Parathyroid adenoma (tissue), 2 donors: ENCODE measurements around the gene TNS3.
"Not testable (repeated sequence)": the region's sequence is repeated elsewhere in the genome, so short reads cannot be mapped to it uniquely, and the experiment has no call there.

Experiments used
- H2AFZ ChIP-seq: fragments of 300-600 bp; sonication (generic); one replicate; pipeline ENCODE4 v1.7.0; 2017; ENCODE audit warnings: antibody characterized with exemption, mild to moderate bottlenecking
- H3K27ac ChIP-seq: fragments of 300-600 bp; sonication (generic); one replicate; pipeline ENCODE4 v1.7.0; 2017
- H3K27me3 ChIP-seq: fragments of 300-600 bp; sonication (generic); one replicate; pipeline ENCODE4 v1.7.0; 2017; ENCODE audit warnings: low read length; ENCODE audit not compliant: control insufficient read depth, insufficient read depth
- H3K36me3 ChIP-seq: fragments of 300-600 bp; sonication (generic); one replicate; pipeline ENCODE4 v1.7.0; 2017; ENCODE audit warnings: low read length; ENCODE audit not compliant: control insufficient read depth, insufficient read depth
- H3K4me1 ChIP-seq: fragments of 300-600 bp; sonication (generic); one replicate; pipeline ENCODE4 v1.7.0; 2017; ENCODE audit warnings: control low read depth
- H3K4me2 ChIP-seq: fragments of 300-600 bp; sonication (generic); one replicate; pipeline ENCODE4 v1.7.0; 2017; ENCODE audit warnings: low read length
- H3K4me3 ChIP-seq: fragments of 300-600 bp; sonication (generic); one replicate; pipeline ENCODE4 v1.7.0; 2017; ENCODE audit warnings: low read depth, low read length
- H3K79me2 ChIP-seq: fragments of 300-600 bp; sonication (generic); one replicate; pipeline ENCODE4 v1.7.0; 2017; ENCODE audit warnings: control low read depth
- H3K9ac ChIP-seq: fragments of 300-600 bp; sonication (generic); one replicate; pipeline ENCODE4 v1.7.0; 2017; ENCODE audit warnings: mild to moderate bottlenecking
- H3K9me3 ChIP-seq: fragments of 300-600 bp; sonication (generic); one replicate; pipeline ENCODE4 v1.7.0; 2017; ENCODE audit warnings: low read length; ENCODE audit not compliant: control insufficient read depth
- CTCF ChIP-seq: fragments of 300-600 bp; sonication (generic); IDR thresholded peaks from one replicate; pipeline ENCODE4 v1.7.0; 2017; ENCODE audit warnings: antibody characterized with exemption, mild to moderate bottlenecking
- donor health status: primary hyperparathyroidism.

The TNS3 gene

GRCh38 chr7:47591089-47591654 is 9.3 kb upstream of the TNS3 start:
- H3K27ac ChIP-seq: no peak overlapping the region
- TF ChIP-seq CTCF: no peak

GRCh38 chr7:47590215-47590614 is 8.3 kb upstream of the TNS3 start:
- not testable (repeated sequence) for H3K36me3 ChIP-seq, H3K27me3 ChIP-seq, H3K4me1 ChIP-seq, H3K79me2 ChIP-seq, H3K9me3 ChIP-seq, H3K9ac ChIP-seq, H3K27ac ChIP-seq, H3K4me2 ChIP-seq, H2AFZ ChIP-seq, H3K4me3 ChIP-seq

More at GRCh38 chr7:47591089-47591654, 9.3 kb upstream of the TNS3 start:
- no peak overlapping the region for H3K9ac ChIP-seq
- H3K79me2 ChIP-seq: no peaks in the 10 kb centered on the region
- no peaks in the 10 kb centered on the region for H3K9me3 ChIP-seq
- H3K36me3 ChIP-seq: no peaks in the 10 kb centered on the region
- no peaks in the 10 kb centered on the region for H3K27me3 ChIP-seq
- H3K4me3 ChIP-seq: no peak overlapping the region
- H3K4me2 ChIP-seq: no peak overlapping the region
- H3K4me1 ChIP-seq: no peaks in the 10 kb centered on the region
- H2AFZ ChIP-seq: no peak overlapping the region

- TF ChIP-seq CTCF: no peak
- no peak overlapping the region for H3K27ac ChIP-seq
- H3K9me3 ChIP-seq: no peaks in the 10 kb centered on the region
- H2AFZ ChIP-seq: no peak overlapping the region
- no peaks in the 10 kb centered on the region for H3K36me3 ChIP-seq
- H3K27me3 ChIP-seq: no peaks in the 10 kb centered on the region
- H3K9ac ChIP-seq: no peak overlapping the region
- no peak overlapping the region for H3K4me3 ChIP-seq
- H3K4me2 ChIP-seq: no peak overlapping the region
- H3K79me2 ChIP-seq: no peaks in the 10 kb centered on the region
- H3K4me1 ChIP-seq: peaks cover 1% of the 10 kb centered on the region
Observed at GRCh38 chr7:47588704-47589225, 6.9 kb upstream of the TNS3 start.

- TF ChIP-seq CTCF: no peak
- Histone ChIP-seq H3K36me3 (no peaks in the 10 kb centered on the region), H3K4me1 (peaks cover 8% of the 10 kb centered on the region), H3K9ac (no peak overlapping the region), H3K4me2 (no peak overlapping the region), H3K4me3 (no peak overlapping the region), H3K79me2 (no peaks in the 10 kb centered on the region), H3K9me3 (no peaks in the 10 kb centered on the region), H3K27ac (no peak overlapping the region), H3K27me3 (no peaks in the 10 kb centered on the region), H2AFZ (no peak overlapping the region)
Observed at GRCh38 chr7:47587976-47588375, 6.1 kb upstream of the TNS3 start.

- H3K9me3 ChIP-seq: no peaks in the 10 kb centered on the region
- H3K36me3 ChIP-seq: no peaks in the 10 kb centered on the region
- TF ChIP-seq CTCF: no peak
- no peak overlapping the region for H3K9ac ChIP-seq
- H3K79me2 ChIP-seq: peaks cover 1% of the 10 kb centered on the region
- peaks cover 12% of the 10 kb centered on the region for H3K4me1 ChIP-seq
- H3K4me3 ChIP-seq: no peak overlapping the region
- no peak overlapping the region for H3K27ac ChIP-seq
- H3K4me2 ChIP-seq: no peak overlapping the region
- H3K27me3 ChIP-seq: no peaks in the 10 kb centered on the region
- no peak overlapping the region for H2AFZ ChIP-seq
Observed at GRCh38 chr7:47587351-47587750, 5.4 kb upstream of the TNS3 start.
